MM.1S (cell line): ENCODE measurements around the gene HLA-DPA1.
"Not testable (repeated sequence)": the region's sequence is repeated elsewhere in the genome, so short reads cannot be mapped to it uniquely, and the experiment has no call there.

ENCODE experiments used
- DNase-seq: peaks from one replicate; pipeline ENCODE4 v3.0.0-alpha.2; 2015
- H2AFZ ChIP-seq: fragments of 300-600 bp; sonication (generic); 2 replicates; pipeline ENCODE4 v1.6.0; 2016; ENCODE audit warnings: antibody characterized with exemption, low read length
- H3F3A ChIP-seq: fragments of 300-600 bp; sonication (generic); 2 replicates; pipeline ENCODE4 v1.6.1; 2016; ENCODE audit warnings: mild to moderate bottlenecking, antibody characterized with exemption, low read length, moderate library complexity, mixed read lengths; ENCODE audit not compliant: insufficient read depth
- H3K27ac ChIP-seq: fragments of 300-600 bp; sonication (generic); 2 replicates; pipeline ENCODE4 v1.5.1; 2016; ENCODE audit warnings: mild to moderate bottlenecking, low read length
- H3K27me3 ChIP-seq: fragments of 300-600 bp; sonication (generic); replicated peaks from 2 replicates; pipeline ENCODE4 v1.6.0; 2016; ENCODE audit warnings: low read length; ENCODE audit not compliant: insufficient read depth
- H3K36me3 ChIP-seq: fragments of 300-600 bp; sonication (generic); replicated peaks from 2 replicates; pipeline ENCODE4 v1.6.1; 2016; ENCODE audit warnings: mild to moderate bottlenecking, low read length, mixed read lengths; ENCODE audit not compliant: insufficient read depth
- H3K4me1 ChIP-seq: fragments of 300-600 bp; sonication (generic); 2 replicates; pipeline ENCODE4 v1.6.1; 2016; ENCODE audit warnings: low read length, mixed read lengths
- H3K4me2 ChIP-seq: fragments of 300-600 bp; sonication (generic); 2 replicates; pipeline ENCODE4 v1.6.0; 2016; ENCODE audit warnings: low read depth, low read length
- H3K4me3 ChIP-seq: fragments of 300-600 bp; sonication (generic); 2 replicates; pipeline ENCODE4 v1.5.1; 2016; ENCODE audit warnings: low read length, mixed read lengths
- H3K79me2 ChIP-seq: fragments of 300-600 bp; sonication (generic); 2 replicates; pipeline ENCODE4 v1.6.1; 2016; ENCODE audit warnings: mixed run types, low read length, mixed read lengths
- H3K9ac ChIP-seq: fragments of 300-600 bp; sonication (generic); 2 replicates; pipeline ENCODE4 v1.6.1; 2016; ENCODE audit warnings: low read length, mixed read lengths
- H3K9me2 ChIP-seq: fragments of 300-600 bp; sonication (generic); replicated peaks from 2 replicates; pipeline ENCODE4 v1.6.1; 2016; ENCODE audit warnings: mild to moderate bottlenecking, low read length, mixed read lengths; ENCODE audit not compliant: insufficient read depth
- H3K9me3 ChIP-seq: fragments of 300-600 bp; sonication (generic); replicated peaks from 2 replicates; pipeline ENCODE4 v1.6.1; 2016; ENCODE audit warnings: mild to moderate bottlenecking, low read length, mixed read lengths; ENCODE audit not compliant: insufficient read depth
- H4K20me1 ChIP-seq: fragments of 300-600 bp; sonication (generic); 2 replicates; pipeline ENCODE4 v1.6.1; 2016; ENCODE audit warnings: mild to moderate bottlenecking, low read length, moderate library complexity, mixed read lengths; ENCODE audit not compliant: insufficient read depth
- EZH2 ChIP-seq: fragments of 300-600 bp; sonication (generic); optimal IDR thresholded peaks from 2 replicates; pipeline ENCODE3; 2017; ENCODE audit warnings: low read depth, mild to moderate bottlenecking, antibody characterized with exemption, low read length, mixed read lengths
- EZH2phosphoT487 ChIP-seq: fragments of 300-600 bp; sonication (generic); IDR thresholded peaks from 2 replicates; pipeline ENCODE4 v1.6.1; 2018; ENCODE audit warnings: antibody characterized with exemption, low read length
- TF ChIP-seq, protein P1 (sequence below): fragments of 300-600 bp; sonication (generic); IDR thresholded peaks from 2 replicates; pipeline ENCODE4 v1.5.1; 2016; ENCODE audit warnings: antibody characterized with exemption, low read length, mixed read lengths

HLA-DPA1 gene

DNA sequence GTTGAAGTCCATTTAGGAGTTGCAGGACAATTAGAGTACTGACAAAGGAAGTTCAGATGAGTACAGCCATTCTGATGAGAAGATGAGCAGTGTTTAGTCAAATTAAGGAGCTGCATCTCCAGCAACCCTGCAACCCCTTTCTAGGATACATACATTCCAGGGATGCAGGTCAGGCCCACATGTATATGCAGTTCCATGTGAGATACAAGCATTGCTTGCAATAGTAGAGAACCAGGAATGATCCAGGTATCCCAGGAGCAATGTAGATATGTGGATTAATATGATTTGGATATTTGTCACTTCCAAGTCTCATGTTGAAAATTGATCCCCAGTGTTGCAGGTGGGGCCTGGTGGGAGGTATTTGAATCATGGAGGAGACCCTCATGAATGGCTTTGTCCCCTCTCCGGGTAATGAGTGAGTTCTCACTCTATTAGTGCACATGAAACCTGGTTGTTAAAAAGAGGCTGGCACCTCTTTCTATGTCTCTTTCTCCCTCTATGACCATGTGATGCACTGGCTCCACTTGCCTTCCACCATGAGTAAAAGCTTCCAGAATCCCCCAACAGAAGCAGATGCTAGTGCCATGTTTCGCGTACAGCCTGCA lies 6.4 kb downstream of the HLA-DPA1 start:
- no peak overlapping the region for H2AFZ ChIP-seq
- TF ChIP-seq, protein P1, sequence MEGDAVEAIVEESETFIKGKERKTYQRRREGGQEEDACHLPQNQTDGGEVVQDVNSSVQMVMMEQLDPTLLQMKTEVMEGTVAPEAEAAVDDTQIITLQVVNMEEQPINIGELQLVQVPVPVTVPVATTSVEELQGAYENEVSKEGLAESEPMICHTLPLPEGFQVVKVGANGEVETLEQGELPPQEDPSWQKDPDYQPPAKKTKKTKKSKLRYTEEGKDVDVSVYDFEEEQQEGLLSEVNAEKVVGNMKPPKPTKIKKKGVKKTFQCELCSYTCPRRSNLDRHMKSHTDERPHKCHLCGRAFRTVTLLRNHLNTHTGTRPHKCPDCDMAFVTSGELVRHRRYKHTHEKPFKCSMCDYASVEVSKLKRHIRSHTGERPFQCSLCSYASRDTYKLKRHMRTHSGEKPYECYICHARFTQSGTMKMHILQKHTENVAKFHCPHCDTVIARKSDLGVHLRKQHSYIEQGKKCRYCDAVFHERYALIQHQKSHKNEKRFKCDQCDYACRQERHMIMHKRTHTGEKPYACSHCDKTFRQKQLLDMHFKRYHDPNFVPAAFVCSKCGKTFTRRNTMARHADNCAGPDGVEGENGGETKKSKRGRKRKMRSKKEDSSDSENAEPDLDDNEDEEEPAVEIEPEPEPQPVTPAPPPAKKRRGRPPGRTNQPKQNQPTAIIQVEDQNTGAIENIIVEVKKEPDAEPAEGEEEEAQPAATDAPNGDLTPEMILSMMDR: no peak
- TF ChIP-seq EZH2: no peak
- no peak for TF ChIP-seq EZH2phosphoT487
- no peak for DNase-seq
- no peak overlapping the region for H3K4me3 ChIP-seq
- no peaks in the 10 kb centered on the region for H3K36me3 ChIP-seq
- H3K79me2 ChIP-seq: no peaks in the 10 kb centered on the region
- H4K20me1 ChIP-seq: no peaks in the 10 kb centered on the region
- H3F3A ChIP-seq: peaks cover 1% of the 10 kb centered on the region; the same call in 1 of the 2 replicates
- H3K4me1 ChIP-seq: peaks cover 4% of the 10 kb centered on the region
- H3K4me2 ChIP-seq: no peak overlapping the region
- H3K9ac ChIP-seq: no peak overlapping the region
- no peak overlapping the region for H3K27ac ChIP-seq
- no peaks in the 10 kb centered on the region for H3K27me3 ChIP-seq
- H3K9me3 ChIP-seq: no peaks in the 10 kb centered on the region
- H3K9me2 ChIP-seq: no peaks in the 10 kb centered on the region

DNA sequence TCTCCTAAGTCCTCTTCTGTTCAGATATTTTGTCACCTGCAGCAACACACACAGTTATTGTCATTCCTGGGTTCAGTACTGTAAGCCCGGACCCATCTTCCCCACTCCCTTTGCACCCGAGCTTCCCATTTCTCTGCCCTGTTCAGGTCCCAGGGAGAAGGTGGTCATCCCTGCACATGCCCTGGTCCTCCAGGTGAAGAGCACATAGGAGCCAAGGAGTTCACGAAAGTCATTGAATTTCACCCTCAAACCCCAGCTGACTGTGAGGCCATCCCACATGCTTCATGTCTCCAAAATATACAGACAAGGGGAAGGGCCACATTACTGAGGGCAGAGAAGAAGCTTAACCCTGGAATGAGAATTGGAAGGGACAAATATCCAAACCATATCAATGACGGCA lies 8.1 kb downstream of the HLA-DPA1 start:
- H3K27me3 ChIP-seq: no peaks in the 10 kb centered on the region
- H3K4me1 ChIP-seq: peaks cover 10% of the 10 kb centered on the region
- no peaks in the 10 kb centered on the region for H3K9me3 ChIP-seq
- TF ChIP-seq EZH2 (no peak), EZH2phosphoT487 (no peak)
- TF ChIP-seq, protein P1: no peak
- no peak for DNase-seq
- H2AFZ ChIP-seq: no peak overlapping the region
- no peak overlapping the region for H3K4me2 ChIP-seq
- H3K9ac ChIP-seq: no peak overlapping the region
- no peak overlapping the region for H3K27ac ChIP-seq
- H3K36me3 ChIP-seq: no peaks in the 10 kb centered on the region
- peaks cover 7% of the 10 kb centered on the region; the same call in 1 of the 2 replicates for H3F3A ChIP-seq
- H3K9me2 ChIP-seq: no peaks in the 10 kb centered on the region
- no peaks in the 10 kb centered on the region for H4K20me1 ChIP-seq
- no peaks in the 10 kb centered on the region for H3K79me2 ChIP-seq
- H3K4me3 ChIP-seq: no peak overlapping the region

DNA sequence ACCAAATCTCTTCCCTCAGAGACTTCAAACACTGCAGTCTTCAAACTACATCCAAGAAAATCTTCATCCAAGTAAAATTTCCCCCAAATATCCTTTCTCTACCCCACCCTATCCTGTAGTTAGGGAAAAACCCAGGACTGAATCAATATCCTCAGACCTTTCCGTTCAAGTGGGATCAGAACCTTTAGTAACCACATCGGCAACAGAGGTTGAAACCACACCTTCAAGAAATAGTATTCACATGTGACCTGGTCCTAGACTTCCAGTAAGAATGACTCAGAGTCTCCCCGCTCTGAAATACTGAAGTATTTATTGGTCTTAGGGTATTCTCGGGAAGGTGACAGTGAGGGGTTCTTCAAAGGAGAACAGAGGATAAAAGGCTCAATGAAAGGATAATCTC lies 8.7 kb downstream of the HLA-DPA1 start:
- H3K36me3 ChIP-seq: no peaks in the 10 kb centered on the region
- TF ChIP-seq EZH2phosphoT487 (no peak), EZH2 (no peak)
- TF ChIP-seq, protein P1: no peak
- H3K9ac ChIP-seq: no peak overlapping the region
- H2AFZ ChIP-seq: no peak overlapping the region
- no peaks in the 10 kb centered on the region for H3K79me2 ChIP-seq
- no peak for DNase-seq
- no peaks in the 10 kb centered on the region for H3K9me3 ChIP-seq
- H3K27me3 ChIP-seq: no peaks in the 10 kb centered on the region
- H4K20me1 ChIP-seq: no peaks in the 10 kb centered on the region
- H3K4me2 ChIP-seq: no peak overlapping the region
- H3K4me3 ChIP-seq: no peak overlapping the region
- peaks cover 10% of the 10 kb centered on the region for H3K4me1 ChIP-seq
- H3K9me2 ChIP-seq: no peaks in the 10 kb centered on the region
- H3F3A ChIP-seq: peaks cover 7% of the 10 kb centered on the region; the same call in 1 of the 2 replicates
- no peak overlapping the region for H3K27ac ChIP-seq

DNA sequence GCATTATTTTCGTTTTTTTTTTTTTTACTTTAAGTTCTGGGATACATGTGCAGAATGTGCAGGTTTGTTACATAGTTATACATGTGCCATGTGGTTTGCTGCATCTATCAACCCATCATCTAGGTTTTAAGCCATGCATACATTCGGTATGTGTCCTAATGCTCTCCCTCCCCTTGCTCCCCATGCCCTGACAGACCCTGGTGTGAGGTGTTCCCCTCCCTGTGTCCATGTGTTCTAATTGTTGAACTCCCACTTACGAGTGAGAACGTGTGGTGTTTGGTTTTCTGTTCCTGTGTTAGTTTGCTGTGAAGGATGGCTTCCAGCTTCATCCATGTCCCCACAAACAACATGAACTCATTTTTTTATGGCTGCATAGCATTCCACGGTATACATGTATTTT lies 10.0 kb downstream of the HLA-DPA1 start:
- H3K9me2 ChIP-seq, H3F3A ChIP-seq, DNase-seq, H4K20me1 ChIP-seq, H2AFZ ChIP-seq, H3K27ac ChIP-seq, H3K4me1 ChIP-seq, H3K36me3 ChIP-seq, H3K9ac ChIP-seq, H3K79me2 ChIP-seq, H3K4me3 ChIP-seq, H3K4me2 ChIP-seq, H3K27me3 ChIP-seq, H3K9me3 ChIP-seq: not testable (repeated sequence)
